Loucy (cell line): ENCODE measurements around the gene MTA1.

Experiments used
- H2AFZ ChIP-seq: fragments of 200-600 bp; sonication (generic); 2 replicates; pipeline ENCODE4 v1.6.0; 2016; ENCODE audit warnings: antibody characterized with exemption, mild to moderate bottlenecking, low read length, moderate library complexity
- H3F3A ChIP-seq: fragments of 200-600 bp; 2 replicates; pipeline ENCODE4 v1.6.0; 2016; ENCODE audit warnings: antibody characterized with exemption, low read depth, mild to moderate bottlenecking
- H3K27me3 ChIP-seq: fragments of 200-600 bp; sonication (generic); 2 replicates; pipeline ENCODE4 v1.6.1; 2014; ENCODE audit warnings: low read length, mild to moderate bottlenecking; ENCODE audit not compliant: insufficient read depth, poor library complexity, severe bottlenecking
- H3K36me3 ChIP-seq: fragments of 200-600 bp; sonication (generic); 2 replicates; pipeline ENCODE4 v1.6.1; 2016; ENCODE audit warnings: low read length; ENCODE audit not compliant: insufficient read depth
- H3K4me1 ChIP-seq: fragments of 200-600 bp; sonication (generic); 2 replicates; pipeline ENCODE4 v1.5.1; 2014; ENCODE audit warnings: low read length, mild to moderate bottlenecking; ENCODE audit not compliant: insufficient read depth, poor library complexity, severe bottlenecking
- H3K4me2 ChIP-seq: fragments of 200-600 bp; sonication (generic); 2 replicates; pipeline ENCODE4 v1.6.0; 2014; ENCODE audit warnings: antibody characterized with exemption, low read length, low read depth, mild to moderate bottlenecking; ENCODE audit not compliant: poor library complexity, severe bottlenecking
- H3K4me3 ChIP-seq: fragments of 200-600 bp; sonication (generic); 2 replicates; pipeline ENCODE4 v1.5.1; 2014; ENCODE audit warnings: low read length, mild to moderate bottlenecking, mixed read lengths; ENCODE audit not compliant: poor library complexity, severe bottlenecking
- H3K79me2 ChIP-seq: fragments of 200-600 bp; sonication (generic); 2 replicates; pipeline ENCODE4 v1.6.1; 2014; ENCODE audit warnings: low read length; ENCODE audit not compliant: insufficient read depth
- H3K9ac ChIP-seq: fragments of 200-600 bp; sonication (generic); 2 replicates; pipeline ENCODE4 v1.6.0; 2014; ENCODE audit warnings: mild to moderate bottlenecking, low read depth, low read length, moderate library complexity; ENCODE audit not compliant: poor library complexity, severe bottlenecking
- H3K9me2 ChIP-seq: fragments of 200-600 bp; sonication (generic); replicated peaks from 2 replicates; pipeline ENCODE4 v1.6.1; 2016; ENCODE audit warnings: low read depth, low read length, mixed read lengths
- H3K9me3 ChIP-seq: fragments of 200-600 bp; sonication (generic); 2 replicates; pipeline ENCODE4 v1.6.1; 2014; ENCODE audit warnings: mild to moderate bottlenecking, antibody characterized with exemption, low read length, low read depth; ENCODE audit not compliant: insufficient read depth
- H4K20me1 ChIP-seq: fragments of 200-600 bp; sonication (generic); 2 replicates; pipeline ENCODE4 v1.6.0; 2014; ENCODE audit warnings: antibody characterized with exemption, low read length, mild to moderate bottlenecking; ENCODE audit not compliant: insufficient read depth, poor library complexity, severe bottlenecking
- EZH2phosphoT487 ChIP-seq: fragments of 200-600 bp; IDR thresholded peaks from 2 replicates; pipeline ENCODE4 v1.6.1; 2018; ENCODE audit warnings: antibody characterized with exemption, mild to moderate bottlenecking, moderate library complexity, borderline replicate concordance
- TF ChIP-seq, protein P1 (sequence below): fragments of 200-600 bp; sonication (generic); conservative IDR thresholded peaks from 2 replicates; pipeline ENCODE4 v1.5.1; 2014; ENCODE audit warnings: mild to moderate bottlenecking, antibody characterized with exemption, low read length

Gene MTA1

DNA sequence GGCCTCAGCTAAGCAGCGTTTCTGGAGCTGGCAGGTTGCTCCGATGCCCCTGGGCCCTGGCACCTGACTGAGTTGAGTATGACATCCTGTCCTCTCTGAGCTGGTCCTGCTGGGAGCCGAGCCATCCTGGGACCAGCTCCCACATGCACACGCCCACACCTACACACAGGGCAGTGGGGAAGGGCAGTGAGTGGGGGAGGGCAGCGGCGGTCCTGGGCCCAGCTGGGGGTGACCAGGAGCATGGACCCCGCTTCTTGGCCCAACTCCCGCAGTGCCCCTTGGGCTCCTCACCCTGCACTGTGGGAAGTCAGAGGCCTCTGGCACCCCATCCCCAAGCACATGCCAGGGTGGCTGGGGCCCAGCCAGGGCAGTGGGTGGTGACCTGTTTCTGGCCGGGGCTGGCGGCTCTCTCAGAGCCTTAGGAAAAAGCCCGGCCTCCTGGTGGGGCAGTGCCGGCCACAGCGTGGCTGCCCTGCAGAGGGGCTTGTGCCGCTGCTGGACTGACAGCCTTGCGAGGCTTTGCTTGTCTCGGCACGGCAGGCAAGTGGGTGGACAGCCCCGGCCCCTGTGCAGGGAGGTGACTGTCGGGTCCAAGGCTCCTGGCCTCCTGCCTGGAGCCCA is 49.1 kb downstream of the MTA1 start:
- TF ChIP-seq EZH2phosphoT487: no peak
- TF ChIP-seq, protein P1, sequence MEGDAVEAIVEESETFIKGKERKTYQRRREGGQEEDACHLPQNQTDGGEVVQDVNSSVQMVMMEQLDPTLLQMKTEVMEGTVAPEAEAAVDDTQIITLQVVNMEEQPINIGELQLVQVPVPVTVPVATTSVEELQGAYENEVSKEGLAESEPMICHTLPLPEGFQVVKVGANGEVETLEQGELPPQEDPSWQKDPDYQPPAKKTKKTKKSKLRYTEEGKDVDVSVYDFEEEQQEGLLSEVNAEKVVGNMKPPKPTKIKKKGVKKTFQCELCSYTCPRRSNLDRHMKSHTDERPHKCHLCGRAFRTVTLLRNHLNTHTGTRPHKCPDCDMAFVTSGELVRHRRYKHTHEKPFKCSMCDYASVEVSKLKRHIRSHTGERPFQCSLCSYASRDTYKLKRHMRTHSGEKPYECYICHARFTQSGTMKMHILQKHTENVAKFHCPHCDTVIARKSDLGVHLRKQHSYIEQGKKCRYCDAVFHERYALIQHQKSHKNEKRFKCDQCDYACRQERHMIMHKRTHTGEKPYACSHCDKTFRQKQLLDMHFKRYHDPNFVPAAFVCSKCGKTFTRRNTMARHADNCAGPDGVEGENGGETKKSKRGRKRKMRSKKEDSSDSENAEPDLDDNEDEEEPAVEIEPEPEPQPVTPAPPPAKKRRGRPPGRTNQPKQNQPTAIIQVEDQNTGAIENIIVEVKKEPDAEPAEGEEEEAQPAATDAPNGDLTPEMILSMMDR: no peak
- no peaks in the 10 kb centered on the region for H4K20me1 ChIP-seq
- no peaks in the 10 kb centered on the region for H3K9me3 ChIP-seq
- no peak overlapping the region for H3K9ac ChIP-seq
- no peaks in the 10 kb centered on the region for H3K27me3 ChIP-seq
- no peak overlapping the region for H2AFZ ChIP-seq
- H3K79me2 ChIP-seq: no peaks in the 10 kb centered on the region
- H3K9me2 ChIP-seq: no peaks in the 10 kb centered on the region
- H3K4me1 ChIP-seq: peaks cover 3% of the 10 kb centered on the region
- peaks cover 20% of the 10 kb centered on the region; the same call in 1 of the 2 replicates for H3K36me3 ChIP-seq
- no peak overlapping the region for H3K4me3 ChIP-seq
- no peak overlapping the region for H3K4me2 ChIP-seq
- no peaks in the 10 kb centered on the region for H3F3A ChIP-seq

GRCh38 chr14:105469456-105470349 is 50.1 kb downstream of the MTA1 start:
- Histone ChIP-seq H3F3A (no peaks in the 10 kb centered on the region), H3K79me2 (no peaks in the 10 kb centered on the region), H3K36me3 (peaks cover 12% of the 10 kb centered on the region; the same call in 1 of the 2 replicates), H3K9me2 (no peaks in the 10 kb centered on the region), H2AFZ (no peak overlapping the region), H3K4me2 (no peak overlapping the region), H3K9me3 (no peaks in the 10 kb centered on the region), H3K4me3 (no peak overlapping the region), H3K4me1 (peaks cover 5% of the 10 kb centered on the region), H3K27me3 (no peaks in the 10 kb centered on the region), H4K20me1 (no peaks in the 10 kb centered on the region), H3K9ac (no peak overlapping the region)
- no peak for TF ChIP-seq EZH2phosphoT487
- TF ChIP-seq, protein P1: no peak

GRCh38 chr14:105470350-105471296 is 51.0 kb downstream of the MTA1 start:
- no peaks in the 10 kb centered on the region for H3K9me3 ChIP-seq
- H3K36me3 ChIP-seq: peaks cover 6% of the 10 kb centered on the region; the same call in 1 of the 2 replicates
- H2AFZ ChIP-seq: no peak overlapping the region
- H3K9ac ChIP-seq: no peak overlapping the region
- TF ChIP-seq, protein P1: no peak
- TF ChIP-seq EZH2phosphoT487: no peak
- H3K27me3 ChIP-seq: no peaks in the 10 kb centered on the region
- H3K79me2 ChIP-seq: no peaks in the 10 kb centered on the region
- H3K4me2 ChIP-seq: no peak overlapping the region
- H4K20me1 ChIP-seq: no peaks in the 10 kb centered on the region
- H3K4me3 ChIP-seq: no peak overlapping the region
- peaks cover 5% of the 10 kb centered on the region for H3K4me1 ChIP-seq
- H3F3A ChIP-seq: no peaks in the 10 kb centered on the region
- H3K9me2 ChIP-seq: no peaks in the 10 kb centered on the region
